A549 treated with AZD2906 at 1 μM for 4 hours (cell line): ENCODE measurements around the gene SLC16A4. TPM values are rescaled to one million over a fixed set of nuclear protein-coding genes. Genes with fewer than 3 reads are reported as not detected.

Source experiments
- total RNA-seq: library from RNA; stranded (reverse); fragments of 200-300 nt; extraction: Qiagen RNA extraction; gene quantifications from 5 replicates; pipeline ENCODE4 v1.2.3, GENCODE V29; 2022

The SLC16A4 gene
- total RNA-seq: 22.7 to 39.9 TPM (median 29.3 TPM) in 5 replicates

DNA sequence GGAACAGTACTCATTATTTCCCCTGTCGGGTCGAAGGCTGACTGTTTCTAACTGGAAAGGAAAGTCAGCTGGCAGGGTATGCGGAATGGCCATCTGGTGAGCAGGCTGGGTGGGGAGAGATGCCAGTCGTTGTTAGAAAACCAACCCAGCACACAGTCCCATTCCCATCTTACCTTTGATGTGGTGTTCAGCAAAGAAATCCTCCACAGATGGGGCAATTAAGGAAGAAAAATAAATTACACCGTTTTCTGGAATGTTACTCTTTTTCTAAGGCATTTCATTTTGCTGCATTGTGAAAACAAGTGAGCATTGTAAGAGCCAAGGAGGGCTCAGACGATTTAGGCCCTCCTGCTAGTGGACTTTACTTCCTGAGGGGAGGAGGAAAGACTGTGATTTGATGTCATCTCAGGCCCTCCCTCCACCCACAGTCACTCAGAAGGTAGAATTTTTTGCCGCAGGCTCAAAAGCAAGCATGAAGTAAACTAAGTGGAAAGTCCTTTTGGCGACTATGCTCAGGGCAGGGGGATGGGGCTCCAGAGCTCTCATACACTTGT lies at the start of gene SLC16A4:
Gene SLC16A4 (minus strand): TSS at position 335 of the 554 bp plus-strand sequence. CDS start 1,703 bp downstream, outside the sequence.

GRCh38 chr1:110407260-110408210 lies 16.7 kb upstream of the SLC16A4 start, which contains the start of gene LAMTOR5:
TSS of gene LAMTOR5 (minus strand) at chr1:110407694. CDS start at chr1:110407620, 74 bp downstream.

DNA sequence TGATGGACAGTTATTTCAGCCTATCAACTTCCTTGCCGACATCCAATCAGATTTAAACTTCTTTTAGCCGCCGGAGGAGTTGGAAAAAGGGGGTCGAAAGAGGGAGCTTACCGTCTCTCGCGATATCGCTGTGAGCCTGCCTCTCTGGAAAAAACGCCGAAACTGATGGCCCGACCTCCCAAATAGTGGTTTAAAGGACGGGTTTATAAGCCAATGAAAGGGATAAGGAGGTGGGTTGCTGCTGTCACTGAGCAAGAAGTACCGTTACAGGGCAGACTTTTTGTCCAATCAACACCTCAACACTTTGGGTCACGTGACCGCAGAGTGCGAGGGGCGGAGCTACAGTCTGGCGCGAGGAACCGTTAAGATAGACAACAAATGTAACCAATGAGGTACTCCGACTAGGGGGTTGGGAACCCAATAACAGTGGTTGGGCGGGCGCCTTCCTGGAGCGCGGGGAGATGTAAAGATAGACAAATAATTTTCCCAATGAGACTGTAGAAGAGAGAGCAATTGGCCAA lies 51.9 kb downstream of the SLC16A4 start, which contains the start of gene RBM15:
Gene RBM15 (plus strand): TSS at position 492 of the 521 bp plus-strand sequence. CDS start 29 bp downstream, at position 521.

Other genes with a start within 250 kb of the SLC16A4 start
- gene SLC6A17, start 240.5 kb downstream of the SLC16A4 start, total RNA-seq: 5.3 to 5.9 TPM (median 5.6 TPM) in 5 replicates
- 2.8 to 4.3 TPM (median 3.8 TPM) in 5 replicates for gene KCNC4, start 180.7 kb downstream of the SLC16A4 start, total RNA-seq
- 6.4 to 8.6 TPM (median 7.6 TPM) in 5 replicates for gene RBM15, start 51.6 kb downstream of the SLC16A4 start, total RNA-seq
- gene LAMTOR5, start 16.7 kb upstream of the SLC16A4 start, total RNA-seq: 177 to 185 TPM (median 179 TPM) in 5 replicates
- gene PROK1, start 60.1 kb upstream of the SLC16A4 start, total RNA-seq: not detected in 5 replicates
- not detected in 5 replicates for gene KCNA10, start 128.1 kb upstream of the SLC16A4 start, total RNA-seq
- gene KCNA2, start 215.3 kb upstream of the SLC16A4 start, total RNA-seq: 0.02 to 0.05 TPM (median 0.03 TPM) in 5 replicates